Breast epithelium (tissue), 4 donors: ENCODE results near the gene ZNF224. TPM values are rescaled to one million over a fixed set of nuclear protein-coding genes. Genes with fewer than 3 reads are reported as not detected.

Experiments
- DNase-seq, 2 donors: peaks; one replicate each; pipeline ENCODE4 v3.0.0-alpha.2; 2019; ENCODE audit warnings: low spot score in 2 of 2
- H3K27ac ChIP-seq, 2 donors: fragments of 200-600 bp; sonication (generic) in 1 of 2; one replicate each; pipeline ENCODE4 v1.5.1; 2016 to 2019; ENCODE audit warnings: mild to moderate bottlenecking in 1 of 2
- H3K27me3 ChIP-seq, 2 donors: fragments of 200-600 bp; sonication (generic) in 1 of 2; one replicate each; pipeline versions ENCODE4 v1.5.1 to v1.6.0; 2017 to 2019; ENCODE audit warnings: control low read depth in 1 of 2, mild to moderate bottlenecking in 1 of 2
- H3K36me3 ChIP-seq: fragments of 200-600 bp; one replicate; pipeline ENCODE4 v1.5.1; 2019
- H3K4me1 ChIP-seq, 2 donors: fragments of 200-600 bp; sonication (generic); one replicate each; pipeline ENCODE4 v1.5.1; 2016 to 2019; ENCODE audit warnings: control low read depth in 1 of 2
- H3K4me3 ChIP-seq, 3 donors: fragments of 200-600 bp; sonication (generic); 1 replicate in 2 of 3; 2 replicates in 1 of 3; pipeline ENCODE4 v1.5.1; 2016 to 2019; ENCODE audit warnings: mild to moderate bottlenecking in 3 of 3, moderate library complexity in 2 of 3
- H3K9me3 ChIP-seq, 2 donors: fragments of 200-600 bp; sonication (generic) in 1 of 2; one replicate each; pipeline ENCODE4 v1.5.1; 2016 to 2019; ENCODE audit warnings: control low read depth in 1 of 2
- CTCF ChIP-seq, 3 donors: fragments of 450-650 bp; IDR thresholded peaks; one replicate each; pipeline ENCODE4 v1.5.1; 2016 to 2017; ENCODE audit warnings: antibody characterized with exemption in 3 of 3, mild to moderate bottlenecking in 3 of 3, moderate library complexity in 3 of 3
- POLR2A ChIP-seq: fragments of 450-650 bp; IDR thresholded peaks from one replicate; pipeline ENCODE4 v1.6.1; 2016; ENCODE audit warnings: antibody characterized with exemption, mild to moderate bottlenecking, moderate library complexity
- POLR2AphosphoS5 ChIP-seq, 3 donors: sonication (generic); formaldehyde crosslinking; IDR thresholded peaks; one replicate each; pipeline ENCODE4 v1.6.1; 2017; ENCODE audit warnings: antibody characterized with exemption in 3 of 3
- intact Hi-C: fragments of 100-400 bp; cut with DNase I; formaldehyde crosslinking; loops from one replicate; pipeline ENCODE4 v1.15.1; 2023; ENCODE audit warnings: low total_unique reads
- total RNA-seq, 3 donors: library from RNA; depleted of rRNA; stranded (reverse); fragments of >200 nt; gene quantifications; one replicate each; pipeline ENCODE4 v1.1.0, GENCODE V29; 2016

Gene ZNF224
- total RNA-seq, 3 donors from 2014 or later: 22.4 to 51.4 (median 30.8) TPM

DNA sequence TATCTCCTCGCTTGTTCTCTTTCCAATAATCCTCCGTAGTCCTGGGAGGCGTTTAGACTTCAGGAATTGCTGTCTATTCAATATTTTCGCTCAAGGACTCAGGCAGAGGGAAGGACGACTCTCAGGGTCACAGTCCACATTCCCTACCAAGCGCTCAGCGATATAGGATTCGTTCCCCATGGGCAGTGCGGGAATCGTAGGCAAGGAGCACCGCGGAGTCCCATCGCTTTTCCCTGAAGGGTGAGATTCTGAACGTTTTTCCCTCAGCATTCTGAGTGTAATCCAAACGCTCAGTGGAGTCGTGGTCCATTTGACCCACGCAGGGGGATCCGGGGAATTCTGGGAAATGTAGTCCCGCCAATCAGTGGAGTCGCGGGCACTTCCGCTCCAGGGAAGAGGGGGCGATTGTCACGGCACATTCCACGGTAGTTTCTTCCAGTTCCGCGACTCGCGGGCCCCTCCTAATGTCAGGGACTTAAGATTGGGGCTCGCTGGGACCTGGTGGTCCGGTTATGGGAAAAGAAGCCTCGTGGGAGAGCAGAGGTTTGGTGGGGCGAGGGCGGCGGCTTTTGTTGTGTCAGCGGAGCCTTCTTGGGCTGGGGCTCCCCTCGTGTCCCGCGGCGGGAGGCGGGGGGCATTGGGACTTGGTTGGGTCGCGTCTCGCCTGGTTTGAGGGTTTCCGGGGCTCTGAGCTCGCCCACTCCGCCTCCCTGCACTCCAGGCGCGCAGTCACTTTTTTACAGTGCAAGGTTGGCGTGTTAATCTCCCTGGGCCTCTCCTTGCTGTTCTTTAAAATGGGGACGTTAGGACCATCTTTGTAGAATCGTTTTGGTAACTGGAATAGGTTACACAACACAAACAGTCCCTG, 47.3 kb downstream of the ZNF224 start, which contains the start of gene ZNF234:
ZNF234 (plus strand) TSS at position 364 of the 868 bp plus-strand sequence. CDS start 3,079 bp downstream, outside the sequence.
- peak within 1 kb of the TSS; percentile 78 to 88 for H3K27ac ChIP-seq
- peak within 1 kb of the TSS; percentile 86 to 97 (median 90) for H3K4me3 ChIP-seq
- no peaks in the 10 kb centered on the region for H3K4me1 ChIP-seq
- peak; percentile 57 to 65 for DNase-seq
- no peak for TF ChIP-seq CTCF (IDR thresholded peaks at IDR 0.05)
- TF ChIP-seq POLR2AphosphoS5 (IDR thresholded peaks at IDR 0.05): peak; percentile 5 to 41 (median 40)
- no peaks in the 10 kb centered on the region for H3K27me3 ChIP-seq
- intact Hi-C loops: no loop called here
- H3K9me3 ChIP-seq: peaks cover 3 to 10% of the 10 kb centered on the region in 2 donors
- H3K36me3 ChIP-seq: no peaks in the 10 kb centered on the region

GRCh38 chr19:44142059-44142433, 47.9 kb downstream of the ZNF224 start:
- Histone ChIP-seq H3K4me1 (no peaks in the 10 kb centered on the region), H3K9me3 (peaks cover 3 to 12% of the 10 kb centered on the region in 2 donors), H3K27me3 (no peaks in the 10 kb centered on the region), H3K4me3 (peak overlapping the region; percentile 86 to 97 (median 90)), H3K36me3 (no peaks in the 10 kb centered on the region), H3K27ac (peak overlapping the region; percentile 78 to 88)
- TF ChIP-seq POLR2A (no peak), CTCF (IDR thresholded peaks at IDR 0.05) (no peak), POLR2AphosphoS5 (IDR thresholded peaks at IDR 0.05) (no peak)
- intact Hi-C loops: no loop called here
- no peak for DNase-seq

DNA sequence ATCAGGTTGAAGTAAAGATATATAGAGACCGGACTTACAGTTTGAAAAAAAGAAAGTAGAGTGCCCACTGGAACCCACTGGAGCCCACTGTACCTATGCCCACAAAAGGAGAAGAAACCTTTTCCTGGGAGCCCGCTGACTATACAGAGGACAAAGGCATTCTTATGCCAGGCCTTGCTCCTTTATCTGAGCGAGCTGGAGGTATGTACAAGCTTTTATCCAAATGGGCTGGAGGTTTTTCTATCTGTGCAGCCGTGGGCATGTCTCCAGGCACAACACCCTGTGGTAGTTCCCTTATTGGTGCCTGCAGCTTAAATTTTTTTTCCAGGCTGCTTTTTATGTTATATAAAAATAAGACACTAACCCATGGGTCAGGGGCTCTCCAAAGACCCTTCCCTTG, 55.6 kb downstream of the ZNF224 start:
- H3K27me3 ChIP-seq: no peaks in the 10 kb centered on the region
- no peak for DNase-seq
- H3K27ac ChIP-seq: no peak overlapping the region
- intact Hi-C loops: no loop called here
- TF ChIP-seq CTCF (IDR thresholded peaks at IDR 0.05) (no peak), POLR2AphosphoS5 (IDR thresholded peaks at IDR 0.05) (no peak), POLR2A (no peak)
- peaks cover 56% of the 10 kb centered on the region for H3K36me3 ChIP-seq
- H3K4me1 ChIP-seq: no peaks in the 10 kb centered on the region
- H3K4me3 ChIP-seq: no peak overlapping the region
- peaks cover 43 to 48% of the 10 kb centered on the region in 2 donors for H3K9me3 ChIP-seq

GRCh38 chr19:44151491-44151890, 57.3 kb downstream of the ZNF224 start:
- peaks cover 56 to 62% of the 10 kb centered on the region in 2 donors for H3K9me3 ChIP-seq
- no peak for DNase-seq
- no peak overlapping the region for H3K4me3 ChIP-seq
- TF ChIP-seq POLR2A: no peak
- no peak for TF ChIP-seq POLR2AphosphoS5 (IDR thresholded peaks at IDR 0.05)
- TF ChIP-seq CTCF (IDR thresholded peaks at IDR 0.05): no peak
- H3K36me3 ChIP-seq: peaks cover 69% of the 10 kb centered on the region
- no peaks in the 10 kb centered on the region for H3K27me3 ChIP-seq
- no peaks in the 10 kb centered on the region for H3K4me1 ChIP-seq
- no peak overlapping the region for H3K27ac ChIP-seq
- intact Hi-C loops: no loop called here

DNA sequence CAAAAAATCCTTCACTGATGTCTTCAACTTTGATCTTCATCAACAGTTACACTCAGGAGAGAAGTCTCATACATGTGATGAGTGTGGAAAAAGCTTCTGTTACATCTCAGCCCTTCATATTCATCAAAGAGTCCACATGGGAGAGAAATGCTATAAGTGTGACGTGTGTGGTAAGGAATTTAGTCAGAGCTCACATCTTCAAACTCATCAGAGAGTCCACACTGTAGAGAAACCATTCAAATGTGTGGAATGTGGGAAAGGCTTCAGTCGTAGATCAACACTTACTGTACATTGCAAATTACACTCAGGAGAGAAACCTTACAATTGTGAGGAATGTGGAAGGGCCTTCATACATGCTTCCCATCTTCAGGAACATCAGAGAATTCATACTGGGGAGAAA, 62.3 kb downstream of the ZNF224 start:
- Histone ChIP-seq H3K4me1 (no peaks in the 10 kb centered on the region), H3K27ac (no peak overlapping the region), H3K27me3 (no peaks in the 10 kb centered on the region), H3K36me3 (peaks cover 47% of the 10 kb centered on the region), H3K9me3 (peaks cover 90 to 99% of the 10 kb centered on the region in 2 donors), H3K4me3 (peak overlapping the region in 1 of 3 donors; percentile 10)
- intact Hi-C loops: no loop called here
- no peak for TF ChIP-seq CTCF (IDR thresholded peaks at IDR 0.05)
- DNase-seq: no peak
